Measurements from ENCODE around the gene FBXO24.

Gene FBXO24

DNA sequence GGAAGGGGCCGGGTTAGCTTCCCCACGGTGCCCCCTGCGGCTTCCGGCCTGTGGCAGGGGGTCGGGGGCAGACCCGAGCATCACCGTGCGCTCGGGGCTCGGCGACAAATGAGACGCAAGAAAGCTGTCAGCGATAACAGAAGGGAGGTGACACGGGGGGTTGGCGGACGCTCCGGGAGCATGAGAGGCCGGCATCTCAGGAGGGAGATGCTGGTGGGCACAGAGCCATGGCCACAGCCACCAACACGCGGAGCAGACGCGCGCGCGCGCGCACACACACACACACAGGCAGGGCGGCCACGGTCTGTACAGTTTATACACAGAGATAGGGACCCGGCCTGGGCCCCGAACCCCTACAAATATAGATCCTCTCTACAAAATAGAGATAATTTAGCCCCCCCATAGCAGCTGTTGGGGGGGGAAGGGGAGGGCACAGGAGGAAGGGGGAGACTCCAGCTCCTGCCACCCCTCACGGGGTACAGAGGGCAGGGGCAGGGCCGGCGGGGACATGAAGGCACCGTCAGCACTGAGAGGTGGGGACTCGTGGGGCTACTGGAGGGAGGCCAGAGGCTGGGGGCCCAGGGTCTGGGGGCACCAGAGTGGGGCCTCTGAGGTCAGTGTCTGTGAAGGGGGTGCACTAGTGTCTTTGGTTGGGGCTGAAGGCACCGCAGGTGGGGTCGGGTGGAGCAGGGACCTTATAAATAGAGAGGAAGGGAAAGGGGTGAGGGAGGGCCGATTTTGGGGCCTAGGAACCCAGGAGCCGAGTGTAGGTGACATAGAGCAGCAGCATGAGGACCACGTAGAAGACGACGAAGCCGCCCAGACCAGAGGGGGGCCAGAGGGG, 11.5 kb upstream of the FBXO24 start:
- peak; percentile 25 for DNase-seq (ENCODE audit: low spot score)

DNA sequence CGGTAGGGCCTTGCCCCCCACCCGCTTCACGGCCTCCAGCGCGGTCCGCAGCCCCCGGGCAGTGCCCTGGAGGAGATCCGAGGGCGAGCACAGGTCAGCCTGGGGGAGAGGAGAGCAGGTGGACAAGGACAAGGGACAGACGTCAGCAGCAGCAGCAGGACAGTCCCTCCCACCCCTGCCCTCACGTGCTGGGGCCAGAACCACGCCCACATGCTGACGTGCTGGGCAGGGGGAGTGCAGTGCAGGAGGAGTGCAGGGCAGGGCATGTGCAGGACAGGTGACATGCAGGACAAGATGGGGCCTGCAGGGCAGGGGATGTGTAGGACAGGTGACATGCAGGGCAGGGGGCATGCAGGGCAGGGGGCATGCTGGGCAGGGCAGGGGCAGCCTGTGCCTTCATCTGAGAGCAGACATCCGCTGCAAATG, 10.9 kb upstream of the FBXO24 start:
- peak; percentile 46 for DNase-seq (ENCODE audit: low spot score)

GRCh38 chr7:100575746-100576383, 10.3 kb upstream of the FBXO24 start:
- no peak for DNase-seq (ENCODE audit: low spot score)

DNA sequence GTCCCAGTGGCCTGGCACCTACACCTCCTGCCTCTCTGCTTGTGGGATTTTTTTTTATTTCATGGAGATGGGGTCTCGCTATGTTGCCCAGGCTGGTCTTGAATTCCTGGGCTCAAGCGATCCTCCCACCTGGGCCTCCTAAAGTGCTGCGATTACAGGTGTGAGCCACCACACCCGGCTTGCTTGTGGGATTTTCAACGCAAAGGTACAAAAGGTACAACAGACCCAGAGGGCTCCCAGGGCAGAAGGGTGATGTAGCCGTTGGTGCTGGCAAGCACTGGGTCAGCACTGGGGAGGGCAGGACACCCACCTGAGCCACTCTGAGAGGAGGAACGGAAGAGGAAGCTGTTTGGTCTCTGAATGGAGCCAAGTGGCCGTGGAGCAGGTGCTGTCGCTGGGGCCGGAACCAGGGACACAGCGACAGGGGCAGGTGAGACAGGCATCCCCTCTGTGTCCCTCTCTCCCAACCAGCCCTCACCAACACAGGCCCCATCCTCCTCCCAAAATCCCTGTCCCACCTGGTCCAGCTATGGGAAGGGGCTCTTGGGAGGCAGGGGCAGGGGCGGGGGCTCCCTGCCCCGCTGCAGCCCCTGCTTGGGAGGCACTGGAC, 9.6 kb upstream of the FBXO24 start:
- DNase-seq (ENCODE audit: low spot score), result no peak

DNA sequence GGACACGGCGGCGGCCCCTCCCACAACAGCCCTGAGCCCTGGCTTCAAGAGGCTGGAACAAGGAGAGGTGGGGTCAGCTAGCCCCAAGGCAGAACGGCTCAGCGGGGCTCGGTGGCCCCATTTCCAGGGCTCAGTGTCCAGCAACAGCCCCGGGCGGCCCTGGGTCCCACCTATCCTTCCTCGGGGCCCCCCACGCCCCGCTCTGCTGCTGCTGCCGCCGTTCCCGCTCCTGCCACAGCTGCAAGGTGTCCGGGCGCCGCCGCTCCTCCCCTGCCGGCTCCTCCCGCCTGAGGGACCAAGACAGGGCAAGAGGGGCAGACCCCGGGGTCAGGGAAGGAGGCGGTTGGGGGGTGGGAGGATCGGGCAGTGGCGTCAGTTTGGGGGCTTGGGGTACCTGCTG, 9.0 kb upstream of the FBXO24 start:
- DNase-seq (ENCODE audit: low spot score), result no peak

DNA sequence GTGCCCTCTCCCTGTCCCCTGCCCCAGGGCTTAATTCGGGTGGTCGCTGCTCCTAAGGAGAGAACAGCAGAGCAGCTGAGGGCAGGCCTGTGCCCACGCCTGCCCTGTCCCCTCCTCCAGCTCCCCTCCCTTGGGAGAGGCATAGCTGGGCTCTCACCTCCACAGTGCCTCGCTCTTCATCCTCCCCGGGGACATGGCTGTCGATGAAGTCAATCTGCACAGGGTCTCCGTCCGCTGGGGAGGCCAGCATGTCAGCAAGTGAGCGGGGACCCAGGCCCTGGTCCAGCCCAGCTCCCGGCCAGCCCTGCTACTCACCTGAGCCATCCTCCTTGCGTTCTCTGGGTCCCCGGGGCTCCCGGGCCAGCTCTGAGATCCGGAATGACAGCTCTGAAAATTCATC, 8.6 kb upstream of the FBXO24 start:
- no peak for DNase-seq (ENCODE audit: low spot score)

DNA sequence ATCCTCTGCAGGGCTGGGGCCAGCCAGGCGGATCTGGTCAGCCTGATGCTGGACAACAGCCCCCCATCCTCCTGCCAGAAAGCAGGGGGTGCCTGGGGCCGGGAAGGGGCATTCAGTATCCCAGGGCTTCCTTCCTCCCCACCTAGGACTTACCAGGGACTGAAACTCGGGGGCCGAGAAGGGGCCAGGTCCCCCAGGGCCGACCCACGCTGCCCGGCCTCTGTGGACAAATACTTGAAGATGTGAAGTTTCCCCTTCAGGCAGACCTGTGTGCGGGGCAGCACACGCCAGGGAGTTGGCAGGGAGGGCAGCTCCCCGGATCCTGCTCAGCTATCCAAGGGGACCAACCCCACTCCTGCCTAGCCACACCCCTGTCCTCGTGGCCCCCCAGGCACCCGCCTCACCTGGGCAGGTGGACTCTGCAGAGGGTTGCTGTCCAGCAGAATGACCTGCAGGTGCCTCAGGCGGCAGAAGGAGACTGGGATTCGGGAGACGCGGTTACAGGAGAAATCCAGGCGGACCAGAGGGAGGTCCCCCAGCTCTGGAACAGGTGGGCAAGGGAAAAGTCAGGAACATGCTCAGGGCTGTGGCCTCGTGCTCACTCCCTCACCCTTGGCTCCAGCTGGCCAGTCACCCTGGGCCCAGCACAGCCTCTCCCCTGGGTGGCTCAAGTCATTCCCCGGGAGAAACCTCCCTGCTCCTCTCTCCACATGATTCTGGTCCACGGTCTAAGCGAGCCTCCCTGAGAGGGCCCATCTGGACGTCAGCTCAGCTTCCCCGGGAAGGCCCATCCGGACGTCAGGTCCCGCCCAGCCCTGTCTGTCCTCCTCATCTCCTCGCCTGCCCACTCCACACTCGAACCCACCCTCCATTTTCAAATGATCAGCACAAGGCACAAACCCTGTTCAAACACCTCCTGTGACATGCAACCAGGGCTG, 7.6 kb upstream of the FBXO24 start:
- no peak for DNase-seq (ENCODE audit: low spot score)

DNA sequence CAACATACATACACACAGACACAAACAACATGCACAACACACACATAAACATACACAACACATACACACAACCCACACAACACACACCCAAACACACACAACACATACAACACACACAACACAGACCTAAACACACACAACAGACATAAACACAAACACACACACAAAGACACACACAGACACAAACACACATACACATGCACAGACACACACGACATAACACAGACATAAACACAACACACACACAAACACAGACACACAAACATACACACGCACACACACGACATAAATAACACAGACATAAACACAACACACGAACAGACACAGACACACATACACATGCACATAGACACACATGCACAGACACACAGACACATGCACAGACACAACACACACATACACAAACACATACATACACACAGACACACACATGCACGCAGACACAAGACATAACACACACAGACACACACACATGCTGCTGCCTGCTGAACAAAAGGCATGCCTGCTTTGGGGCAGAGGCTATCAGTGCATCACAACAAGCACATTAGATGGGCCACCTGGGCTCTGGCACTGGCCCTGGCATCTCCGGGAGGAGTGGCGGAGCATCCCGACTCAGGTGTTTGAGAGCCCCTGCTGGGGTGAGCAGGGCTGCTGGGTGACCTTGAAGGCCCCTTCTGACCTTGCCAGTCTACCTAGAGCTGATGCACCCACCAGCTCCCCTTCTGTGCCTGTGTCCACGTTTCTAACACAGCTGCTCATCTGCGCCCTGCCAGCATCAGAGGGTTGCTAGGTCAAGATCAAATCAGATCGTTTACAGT, 5.5 kb upstream of the FBXO24 start:
- no peak for DNase-seq (ENCODE audit: low spot score)

DNA sequence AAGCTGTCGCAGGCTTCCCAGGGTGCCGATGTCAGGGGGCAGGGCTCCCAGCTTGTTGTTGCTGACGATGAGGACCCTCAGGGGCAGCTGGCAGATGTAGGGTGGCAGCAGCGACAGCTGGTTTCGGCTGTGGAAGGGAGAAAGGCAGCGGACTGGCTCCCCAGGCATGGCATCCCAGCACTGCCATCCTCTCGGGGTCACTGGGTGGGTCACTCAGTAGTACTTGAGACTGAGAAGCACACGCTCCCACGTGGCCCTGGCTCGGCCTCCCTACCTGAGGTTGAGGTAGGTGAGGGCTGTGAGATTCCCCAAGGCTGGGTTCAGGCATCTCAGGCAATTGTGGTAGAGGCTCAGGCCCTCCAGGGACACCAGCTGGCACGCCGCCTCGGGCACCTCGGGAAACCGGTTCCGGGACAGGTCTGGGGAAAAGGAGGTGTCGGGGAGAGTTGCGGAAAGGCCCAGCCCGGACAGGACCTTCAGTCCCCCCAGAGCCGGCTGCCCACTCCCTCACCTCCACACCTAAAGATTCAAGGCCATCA, 4.0 kb upstream of the FBXO24 start:
- DNase-seq (ENCODE audit: low spot score), result no peak

DNA sequence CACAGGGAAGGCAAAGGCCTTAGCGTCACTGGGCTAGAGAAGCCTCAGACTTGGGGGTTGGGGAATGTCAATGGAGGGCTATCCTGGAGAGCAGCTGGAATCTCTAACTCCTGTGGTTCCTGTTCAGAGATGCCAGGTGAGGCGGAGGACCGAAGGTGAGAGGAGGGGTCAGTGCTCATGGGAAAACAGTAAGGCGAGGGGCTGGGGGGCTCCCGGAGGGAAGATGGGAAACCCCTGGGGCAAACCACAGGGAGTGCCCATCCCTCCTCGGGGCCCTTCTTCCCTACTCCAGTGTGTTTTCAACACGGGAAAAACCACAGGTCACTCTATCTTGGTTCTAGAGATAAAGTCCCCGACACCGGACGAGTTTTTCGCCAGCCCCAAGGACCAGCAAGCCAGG, 3.5 kb upstream of the FBXO24 start:
- no peak for DNase-seq (ENCODE audit: low spot score)

- DNase-seq (ENCODE audit: low spot score), result no peak
Observed at GRCh38 chr7:100583132-100584053, 2.7 kb upstream of the FBXO24 start.

DNA sequence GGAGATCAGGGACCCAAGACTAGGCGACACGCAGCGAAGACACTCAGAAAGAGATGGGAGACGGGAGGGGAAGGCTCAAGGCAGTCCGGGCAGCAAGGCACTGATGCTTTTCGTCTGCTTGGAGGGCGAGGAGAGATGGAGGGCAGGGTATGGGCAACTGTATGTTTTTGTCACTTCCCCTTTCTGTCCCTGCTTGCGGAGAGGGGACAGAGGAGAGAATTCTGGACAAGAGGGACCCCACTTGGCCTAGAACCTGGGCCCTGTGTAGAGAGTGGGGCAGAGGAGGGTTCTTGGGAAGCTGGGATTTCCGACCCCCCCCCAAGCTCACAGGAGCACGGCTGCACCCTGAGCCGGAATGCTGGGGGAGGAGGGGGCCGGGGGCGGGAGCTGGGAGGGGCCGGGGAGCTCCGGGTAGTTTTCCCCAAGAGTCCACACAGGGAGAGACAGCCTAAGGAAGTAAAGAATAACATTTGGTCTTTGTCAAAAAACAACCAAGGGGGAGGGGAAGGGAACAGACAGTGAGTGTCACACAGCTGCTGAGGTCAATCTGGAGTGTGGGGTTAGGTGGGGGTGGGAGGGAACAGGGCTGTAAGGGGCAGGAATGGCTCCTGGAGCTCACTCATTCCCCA, 2.0 kb upstream of the FBXO24 start:
- no peak for DNase-seq (ENCODE audit: low spot score)

DNA sequence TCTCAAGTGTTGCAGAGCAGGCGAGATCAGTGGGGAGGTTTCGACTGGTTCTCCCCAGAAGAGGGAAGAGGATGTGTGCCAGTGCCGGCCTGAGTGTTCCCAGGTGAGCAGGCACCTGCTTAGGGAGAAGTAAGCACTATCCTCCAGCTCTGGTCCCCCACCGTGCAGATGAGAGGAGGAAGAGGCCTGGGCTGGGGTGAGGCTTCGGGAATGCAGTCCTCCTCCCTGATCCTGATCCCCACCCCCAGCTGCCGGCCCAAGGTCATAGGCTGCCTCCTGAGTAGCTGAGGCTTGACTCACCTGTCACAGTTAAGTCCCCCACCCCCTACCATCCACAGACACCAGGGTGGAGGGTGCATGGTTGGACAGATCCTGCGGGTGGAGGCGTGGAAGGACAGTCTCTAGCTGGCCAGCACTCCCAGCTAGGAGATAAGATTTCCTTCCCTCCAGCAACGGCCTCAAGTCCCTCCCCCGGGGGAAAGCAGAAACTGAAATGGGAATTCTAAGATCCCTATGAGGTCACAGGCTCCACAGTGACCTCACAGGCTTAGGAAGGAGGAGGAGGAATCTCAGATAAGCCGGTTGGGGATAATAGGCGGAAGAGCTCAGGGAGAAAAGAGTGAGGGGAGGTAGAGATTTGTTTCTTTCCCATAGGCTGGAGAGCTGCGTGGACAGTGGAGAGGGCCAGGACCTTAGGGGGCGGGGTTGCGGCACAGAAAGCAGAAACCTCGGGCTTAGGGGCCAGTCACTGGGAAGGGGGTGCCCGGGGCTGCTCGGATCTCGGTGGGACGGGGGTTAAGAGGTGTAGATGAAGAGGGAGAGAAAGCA, 1.2 kb upstream of the FBXO24 start:
- peak; percentile 80 for DNase-seq (ENCODE audit: low spot score)

GRCh38 chr7:100585511-100586265, 440 bp upstream of the FBXO24 start, which contains the start of gene LRCH4:
LRCH4 (minus strand) TSS chr7:100586129; CDS start chr7:100586100, 29 bp downstream.
- no peak for DNase-seq (ENCODE audit: low spot score)

GRCh38 chr7:100588438-100588837, 2.3 kb downstream of the FBXO24 start:
- no peak for DNase-seq (ENCODE audit: low spot score)

DNA sequence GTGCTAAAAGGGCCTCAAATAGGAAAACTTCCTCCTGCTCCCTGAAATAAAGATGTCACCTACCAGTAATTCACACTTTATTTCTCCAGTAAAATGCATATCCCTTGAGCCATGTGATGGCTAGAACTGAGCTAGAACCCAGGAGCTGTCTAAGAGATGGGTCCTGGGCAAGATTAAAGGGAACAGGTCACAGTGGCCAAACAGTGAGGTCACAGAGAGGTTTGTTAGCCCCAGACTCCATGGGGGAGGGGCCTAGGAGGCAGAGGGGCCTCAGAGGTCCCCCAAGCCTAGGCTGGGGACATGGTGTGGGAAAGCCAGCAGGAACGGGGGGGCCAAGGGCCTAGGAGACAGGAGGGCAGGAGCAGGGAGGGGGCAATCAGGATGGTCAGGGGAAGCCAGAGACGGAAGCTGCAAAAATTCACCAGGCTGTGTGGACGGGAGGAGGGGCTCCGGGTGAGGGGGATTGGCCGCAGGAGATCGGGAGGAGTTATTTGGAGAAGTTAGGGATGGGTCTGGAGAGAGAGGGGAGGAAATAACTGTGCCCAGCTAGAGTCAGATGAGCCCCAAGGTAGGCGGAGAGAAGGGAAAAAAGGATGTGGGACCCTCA, 3.3 kb downstream of the FBXO24 start:
- peak; percentile 58 for DNase-seq (ENCODE audit: low spot score)

DNA sequence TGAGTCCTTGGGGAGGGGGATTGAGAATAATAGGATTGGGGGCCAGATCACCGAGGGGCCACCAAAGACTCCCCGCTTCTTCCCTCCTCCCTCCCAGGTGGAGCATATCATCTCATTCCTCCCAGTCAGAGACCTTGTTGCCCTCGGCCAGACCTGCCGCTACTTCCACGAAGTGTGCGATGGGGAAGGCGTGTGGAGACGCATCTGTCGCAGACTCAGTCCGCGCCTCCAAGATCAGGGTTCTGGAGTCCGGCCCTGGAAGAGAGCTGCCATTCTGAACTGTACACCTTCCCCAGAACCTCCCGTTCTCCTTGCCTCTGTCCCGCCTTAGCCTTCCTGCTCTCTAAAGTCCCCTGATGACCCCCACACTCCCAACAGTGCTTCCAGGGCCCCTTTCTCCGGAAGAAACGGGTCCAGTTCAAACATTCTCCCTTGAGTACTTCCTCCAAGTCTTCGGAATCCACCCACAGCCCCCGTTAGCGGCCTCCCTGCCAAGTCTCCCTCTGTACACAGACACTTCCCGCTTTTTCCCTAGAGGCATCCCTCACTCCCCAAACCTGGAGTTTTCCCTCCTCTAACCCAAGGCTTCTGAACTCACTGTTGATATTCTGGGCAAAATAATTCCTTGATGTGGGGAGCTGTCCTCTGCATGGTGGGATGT, 4.1 kb downstream of the FBXO24 start:
- DNase-seq (ENCODE audit: low spot score), result no peak
